SK-N-SH (cell line): ENCODE data around the gene TNK2. TPM values are rescaled to one million over a fixed set of nuclear protein-coding genes. Genes with fewer than 3 reads are reported as not detected.

Experiments used
- CTCF ChIA-PET: fragments of 300-600, 350-600 bp; formaldehyde crosslinking; extraction: SDS; loops from one replicate; lab custom pipeline; 2021; lab: Yijun Ruan, JAX
- POLR2A ChIA-PET: fragments of 350-600 bp; sonication (Branson Sonifier 250); formaldehyde crosslinking; extraction: SDS; loops from one replicate; lab custom pipeline; 2020; ENCODE audit warnings: antibody characterized with exemption, inconsistent platforms; lab: Yijun Ruan, JAX
- DNase-seq: peaks from one replicate; pipeline ENCODE4 v3.0.0; 2012
- H2AFZ ChIP-seq: fragments of 200-600 bp; sonication (generic); 2 replicates; pipeline ENCODE4 v1.8.1; 2016; ENCODE audit warnings: antibody characterized with exemption, mild to moderate bottlenecking, low read depth
- H3F3A ChIP-seq: fragments of 200-600 bp; sonication (generic); replicated peaks from 2 replicates; pipeline ENCODE3; 2016; ENCODE audit warnings: antibody characterized with exemption, mild to moderate bottlenecking; ENCODE audit not compliant: insufficient read depth
- H3K27ac ChIP-seq, 2 experiments: fragments of 200-500 bp in 1 of 2; fragments of 200-600 bp in 1 of 2; sonication (Bioruptor generic) in 1 of 2; sonication (generic), shearing (Covaris generic) in 1 of 2; 2 replicates each; pipeline versions ENCODE4 v1.5.1 to v1.6.1; 2014 to 2016; ENCODE audit warnings: low read depth in 2 of 2, inconsistent platforms in 1 of 2, low read length in 1 of 2, mild to moderate bottlenecking in 1 of 2, mixed read lengths in 1 of 2
- H3K27me3 ChIP-seq: fragments of 200-600 bp; sonication (generic), shearing (Covaris generic); 2 replicates; pipeline ENCODE4 v1.6.1; 2016; ENCODE audit warnings: mixed run types; ENCODE audit not compliant: insufficient read depth
- H3K36me3 ChIP-seq, 2 experiments: fragments of 200-500 bp in 1 of 2; fragments of 200-600 bp in 1 of 2; sonication (Bioruptor generic) in 1 of 2; sonication (generic) in 1 of 2; replicated peaks in 1 of 2; 2 replicates each; pipeline versions ENCODE3 to v1.5.1; 2014 to 2016; ENCODE audit warnings: low read length in 1 of 2, mild to moderate bottlenecking in 1 of 2; ENCODE audit not compliant: insufficient read depth in 2 of 2, control insufficient read depth in 1 of 2
- H3K4me1 ChIP-seq, 2 experiments: fragments of 200-500 bp in 1 of 2; fragments of 200-600 bp in 1 of 2; sonication (Bioruptor generic) in 1 of 2; sonication (generic), shearing (Covaris generic) in 1 of 2; 2 replicates each; pipeline versions ENCODE4 v1.5.1 to v1.6.1; 2014 to 2016; ENCODE audit warnings: low read depth in 1 of 2, low read length in 1 of 2, mixed run types in 1 of 2; ENCODE audit not compliant: insufficient read depth in 2 of 2, control insufficient read depth in 1 of 2
- H3K4me2 ChIP-seq: fragments of 200-600 bp; sonication (generic), shearing (Covaris generic); 2 replicates; pipeline ENCODE4 v1.6.1; 2017; ENCODE audit warnings: mixed run types
- H3K4me3 ChIP-seq, 2 experiments: fragments of 200-500 bp in 1 of 2; fragments of 200-600 bp in 1 of 2; sonication (Bioruptor generic) in 1 of 2; sonication (generic), shearing (Covaris generic) in 1 of 2; 2 replicates each; pipeline versions ENCODE4 v1.5.1 to v1.8.1; 2014 to 2016; ENCODE audit warnings: low read depth in 2 of 2, inconsistent platforms in 1 of 2, low read length in 1 of 2, mild to moderate bottlenecking in 1 of 2, mixed read lengths in 1 of 2, moderate library complexity in 1 of 2
- H3K79me2 ChIP-seq: fragments of 200-600 bp; sonication (generic); 2 replicates; pipeline ENCODE4 v1.8.1; 2017; ENCODE audit warnings: mild to moderate bottlenecking; ENCODE audit not compliant: insufficient read depth
- H3K9ac ChIP-seq: fragments of 200-600 bp; sonication (generic); 2 replicates; pipeline ENCODE4 v1.6.1; 2017; ENCODE audit warnings: mixed run types
- H3K9me2 ChIP-seq: fragments of 200-600 bp; sonication (generic); 2 replicates; pipeline ENCODE4 v1.6.1; 2017; ENCODE audit warnings: mixed run types
- H3K9me3 ChIP-seq: fragments of 200-600 bp; sonication (generic); 2 replicates; pipeline ENCODE4 v1.6.1; 2017; ENCODE audit warnings: mixed run types, mild to moderate bottlenecking, moderate library complexity
- H4K20me1 ChIP-seq: fragments of 200-600 bp; sonication (generic); 2 replicates; pipeline ENCODE4 v1.6.1; 2017; ENCODE audit warnings: mild to moderate bottlenecking, mixed run types; ENCODE audit not compliant: insufficient read depth
- CTCF ChIP-seq: fragments of 200-600 bp; sonication (generic); IDR thresholded peaks from 2 replicates; pipeline ENCODE4 v1.6.1; 2017; ENCODE audit warnings: antibody characterized with exemption, mild to moderate bottlenecking, moderate library complexity
- EZH2phosphoT487 ChIP-seq: fragments of 200-600 bp; sonication (generic); IDR thresholded peaks from 2 replicates; pipeline ENCODE4 v1.6.1; 2017; ENCODE audit warnings: low read depth, mixed run types, mild to moderate bottlenecking, antibody characterized with exemption, moderate library complexity, borderline replicate concordance
- FOXJ3 ChIP-seq: sonication (generic); formaldehyde crosslinking; IDR thresholded peaks from 2 replicates; pipeline ENCODE4 v1.5.1; 2020; ENCODE audit warnings: mild to moderate bottlenecking, missing genetic modification reagents
- GATA2 ChIP-seq: sonication (generic); formaldehyde crosslinking; IDR thresholded peaks from 2 replicates; pipeline ENCODE4 v1.5.0; 2020; ENCODE audit warnings: mild to moderate bottlenecking, missing genetic modification reagents
- IRF3 ChIP-seq: fragments of 150-350 bp; IDR thresholded peaks from 2 replicates; pipeline ENCODE4 v1.6.1; 2016; ENCODE audit warnings: mild to moderate bottlenecking, low read depth, low read length
- MXI1 ChIP-seq: IDR thresholded peaks from 2 replicates; pipeline ENCODE4 v1.6.1; 2012; ENCODE audit warnings: mild to moderate bottlenecking, low read depth, low read length, improper control_type of control experiment
- POLR2AphosphoS5 ChIP-seq: IDR thresholded peaks from 2 replicates; pipeline ENCODE4 v1.6.1; 2012; ENCODE audit warnings: low read depth, low read length
- RAD21 ChIP-seq: IDR thresholded peaks from 2 replicates; pipeline ENCODE4 v1.6.1; 2012; ENCODE audit warnings: mild to moderate bottlenecking, low read length
- REST ChIP-seq: IDR thresholded peaks from 2 replicates; pipeline ENCODE4 v1.6.1; 2012; ENCODE audit warnings: mild to moderate bottlenecking, low read depth, low read length, moderate library complexity
- SMC3 ChIP-seq: IDR thresholded peaks from 2 replicates; pipeline ENCODE4 v1.6.1; 2012; ENCODE audit warnings: low read depth, low read length, improper control_type of control experiment
- TAF1 ChIP-seq: IDR thresholded peaks from 2 replicates; pipeline ENCODE4 v1.6.1; 2012; ENCODE audit warnings: low read depth, mild to moderate bottlenecking, low read length, moderate library complexity, borderline replicate concordance
- WGBS: methylation state at CpG from one replicate; pipeline ENCODE4 v1.1.6; 2017; ENCODE audit warnings: low lambda C conversion rate; 5-methylcytosine and 5-hydroxymethylcytosine counted together
- polyA plus RNA-seq, 3 experiments: library from polyadenylated mRNA; depleted of rRNA; stranded (reverse); fragments of >200 nt; gene quantifications; 2 replicates each; pipeline ENCODE4 v1.2.3, GENCODE V29; 2012

TNK2 gene
- polyA plus RNA-seq, 1 of the 3 experiments (the other 2 are of a cell fraction), result 17.3 TPM

- Histone ChIP-seq H4K20me1 (no peaks in the 10 kb centered on the region), H3K9me3 (no peaks in the 10 kb centered on the region)
- POLR2A ChIA-PET, result no interaction called here
Measured at GRCh38 chr3:195853996-195854395, 54.4 kb downstream of the TNK2 start.

More at GRCh38 chr3:195853996-195854395, 54.4 kb downstream of the TNK2 start:
- Histone ChIP-seq H3K9me2 (no peaks in the 10 kb centered on the region), H3K27ac (no peak overlapping the region), H3K27me3 (no peaks in the 10 kb centered on the region), H3K79me2 (no peaks in the 10 kb centered on the region), H2AFZ (no peak overlapping the region), H3K4me1 (peaks cover 0 to under 1% of the 10 kb centered on the region in 2 experiments; a peak in 1 of 4 replicates), H3F3A (no peaks in the 10 kb centered on the region), H3K4me2 (no peak overlapping the region), H3K36me3 (no peaks in the 10 kb centered on the region), H3K4me3 (no peak overlapping the region), H3K9ac (no peak overlapping the region)
- WGBS, result 87% methylated on average over 14 of the region's 14 CpGs
- CTCF ChIA-PET, result interaction anchor here (8.2 to 16.4 kb wide), 2 partner anchors 42 to 60 kb away, joined by 102 to 606 read pairs; partner anchors contain the start of gene TNK2
- no peak for TF ChIP-seq RAD21
- no peak for TF ChIP-seq REST
- TF ChIP-seq MXI1, result no peak
- no peak for TF ChIP-seq TAF1
- TF ChIP-seq EZH2phosphoT487, result no peak
- no peak for TF ChIP-seq GATA2
- TF ChIP-seq SMC3, result no peak
- TF ChIP-seq FOXJ3 (CRISPR knock-in tag), result no peak
- TF ChIP-seq CTCF, result no peak
- TF ChIP-seq IRF3, result no peak
- no peak for TF ChIP-seq POLR2AphosphoS5
- no peak for DNase-seq
